HEK293 (cell line): ENCODE data around the gene SIRPB1.
"Not testable (repeated sequence)": the region's sequence is repeated elsewhere in the genome, so short reads cannot be mapped to it uniquely, and the experiment has no call there.

Source experiments
- CTCF ChIA-PET: fragments of 350-600 bp; formaldehyde crosslinking; extraction: SDS; loops from one replicate; lab custom pipeline; 2021; ENCODE audit warnings: antibody characterized with exemption; lab: Yijun Ruan, JAX
- POLR2A ChIA-PET: fragments of 300-600 bp; formaldehyde crosslinking; extraction: SDS; loops from one replicate; lab custom pipeline; 2020; ENCODE audit warnings: antibody characterized with exemption, inconsistent platforms; lab: Yijun Ruan, JAX
- H3K27ac ChIP-seq: fragments of 200-500 bp; sonication (Bioruptor generic); 2 replicates; pipeline ENCODE4 v1.5.1; 2014; ENCODE audit warnings: low read depth, low read length, control low read depth, inconsistent platforms; ENCODE audit errors: extremely low read depth
- H3K36me3 ChIP-seq, 2 experiments: fragments of 200-500 bp in 1 of 2; sonication (Bioruptor generic) in 1 of 2; 1 replicate in 1 of 2; 2 replicates in 1 of 2; pipeline ENCODE4 v1.5.1; 2014 to 2017; ENCODE audit warnings: inconsistent platforms in 2 of 2, low read length in 2 of 2; ENCODE audit not compliant: control insufficient read depth in 2 of 2, insufficient read depth in 1 of 2
- H3K4me1 ChIP-seq: fragments of 200-500 bp; sonication (Bioruptor generic); 2 replicates; pipeline ENCODE4 v1.5.1; 2014; ENCODE audit warnings: mild to moderate bottlenecking, low read length, inconsistent platforms; ENCODE audit not compliant: control insufficient read depth, insufficient read depth
- H3K4me3 ChIP-seq: 2 replicates; pipeline ENCODE4 v1.5.1; 2011; ENCODE audit warnings: low read depth, mild to moderate bottlenecking, control low read depth, low read length, moderate library complexity
- H3K9me3 ChIP-seq: fragments of 200-500 bp; sonication (Bioruptor generic); 2 replicates; pipeline ENCODE4 v1.5.1; 2014; ENCODE audit warnings: low read depth, low read length, inconsistent platforms; ENCODE audit not compliant: control insufficient read depth, insufficient read depth
- BCL11B ChIP-seq: fragments of 450-650 bp; formaldehyde crosslinking; IDR thresholded peaks from 2 replicates; pipeline ENCODE4 v1.5.1; 2016; ENCODE audit warnings: low read depth, missing biosample characterization, missing genetic modification characterization
- FEZF1 ChIP-seq: fragments of 450-650 bp; formaldehyde crosslinking; IDR thresholded peaks from 2 replicates; pipeline ENCODE4 v1.5.1; 2016; ENCODE audit warnings: missing biosample characterization, missing genetic modification characterization
- INSM2 ChIP-seq: fragments of 450-650 bp; formaldehyde crosslinking; IDR thresholded peaks from 2 replicates; pipeline ENCODE4 v1.5.1; 2016; ENCODE audit warnings: missing biosample characterization, missing genetic modification characterization
- KLF16 ChIP-seq: fragments of 450-650 bp; formaldehyde crosslinking; IDR thresholded peaks from 2 replicates; pipeline ENCODE4 v1.5.1; 2017; ENCODE audit warnings: missing biosample characterization, missing genetic modification characterization
- KLF7 ChIP-seq: fragments of 450-650 bp; formaldehyde crosslinking; IDR thresholded peaks from 2 replicates; pipeline ENCODE4 v1.5.1; 2016; ENCODE audit warnings: missing biosample characterization, missing genetic modification characterization, borderline replicate concordance
- SALL2 ChIP-seq: fragments of 450-650 bp; formaldehyde crosslinking; IDR thresholded peaks from 2 replicates; pipeline ENCODE4 v1.5.0; 2017; ENCODE audit warnings: missing biosample characterization, mild to moderate bottlenecking, missing genetic modification characterization, borderline replicate concordance
- YY2 ChIP-seq: fragments of 450-650 bp; formaldehyde crosslinking; IDR thresholded peaks from 2 replicates; pipeline ENCODE4 v1.5.1; 2016; ENCODE audit warnings: missing biosample characterization, missing genetic modification characterization
- ZBTB17 ChIP-seq: fragments of 450-650 bp; formaldehyde crosslinking; IDR thresholded peaks from 2 replicates; pipeline ENCODE4 v1.5.1; 2016; ENCODE audit warnings: missing biosample characterization, missing genetic modification characterization
- ZFHX2 ChIP-seq: fragments of 450-650 bp; formaldehyde crosslinking; conservative IDR thresholded peaks from 2 replicates; pipeline ENCODE4 v1.5.1; 2016; ENCODE audit warnings: missing biosample characterization, missing genetic modification characterization
- ZNF138 ChIP-seq: fragments of 450-650 bp; formaldehyde crosslinking; IDR thresholded peaks from 2 replicates; pipeline ENCODE4 v1.5.1; 2016; ENCODE audit warnings: missing biosample characterization, missing genetic modification characterization, borderline replicate concordance
- ZNF16 ChIP-seq: fragments of 450-650 bp; formaldehyde crosslinking; IDR thresholded peaks from 2 replicates; pipeline ENCODE4 v1.5.1; 2016; ENCODE audit warnings: low read depth, missing biosample characterization, missing genetic modification characterization
- ZNF169 ChIP-seq: fragments of 450-650 bp; formaldehyde crosslinking; IDR thresholded peaks from 2 replicates; pipeline ENCODE4 v1.5.1; 2016; ENCODE audit warnings: missing biosample characterization, missing genetic modification characterization
- ZNF184 ChIP-seq: fragments of 450-650 bp; IDR thresholded peaks from 2 replicates; pipeline ENCODE4 v1.5.1; 2018; ENCODE audit warnings: missing biosample characterization, mild to moderate bottlenecking, missing genetic modification characterization
- ZNF311 ChIP-seq: fragments of 450-650 bp; formaldehyde crosslinking; IDR thresholded peaks from 2 replicates; pipeline ENCODE4 v1.5.1; 2017; ENCODE audit warnings: missing biosample characterization, missing genetic modification characterization, borderline replicate concordance
- ZNF335 ChIP-seq: fragments of 450-650 bp; formaldehyde crosslinking; conservative IDR thresholded peaks from 2 replicates; pipeline ENCODE4 v1.5.1; 2016; ENCODE audit warnings: missing biosample characterization, missing genetic modification characterization
- ZNF350 ChIP-seq: fragments of 450-650 bp; formaldehyde crosslinking; IDR thresholded peaks from 2 replicates; pipeline ENCODE4 v1.5.0; 2017; ENCODE audit warnings: missing biosample characterization, mild to moderate bottlenecking, missing genetic modification characterization
- ZNF354C ChIP-seq: fragments of 450-650 bp; formaldehyde crosslinking; IDR thresholded peaks from 2 replicates; pipeline ENCODE4 v1.5.1; 2016; ENCODE audit warnings: missing biosample characterization, missing genetic modification characterization, low read depth, borderline replicate concordance
- ZNF37A ChIP-seq: fragments of 450-650 bp; IDR thresholded peaks from 2 replicates; pipeline ENCODE4 v1.5.1; 2018; ENCODE audit warnings: missing biosample characterization, missing genetic modification characterization
- ZNF530 ChIP-seq: fragments of 450-650 bp; formaldehyde crosslinking; IDR thresholded peaks from 2 replicates; pipeline ENCODE4 v1.5.1; 2016; ENCODE audit warnings: low read depth, missing biosample characterization, missing genetic modification characterization
- ZNF548 ChIP-seq: fragments of 450-650 bp; formaldehyde crosslinking; IDR thresholded peaks from 2 replicates; pipeline ENCODE4 v1.5.1; 2016; ENCODE audit warnings: missing biosample characterization, missing genetic modification characterization
- ZNF558 ChIP-seq: fragments of 450-650 bp; formaldehyde crosslinking; IDR thresholded peaks from 2 replicates; pipeline ENCODE4 v1.5.1; 2016; ENCODE audit warnings: missing biosample characterization, missing genetic modification characterization
- ZNF629 ChIP-seq: fragments of 450-650 bp; formaldehyde crosslinking; IDR thresholded peaks from 2 replicates; pipeline ENCODE4 v1.5.1; 2017; ENCODE audit warnings: missing biosample characterization, missing genetic modification characterization
- TF ChIP-seq, protein P1 (sequence below): fragments of 450-650 bp; formaldehyde crosslinking; IDR thresholded peaks from 2 replicates; pipeline ENCODE4 v1.5.1; 2016; ENCODE audit warnings: missing biosample characterization, missing genetic modification characterization
- TF ChIP-seq, protein P2 (sequence below): fragments of 450-650 bp; formaldehyde crosslinking; IDR thresholded peaks from 2 replicates; pipeline ENCODE4 v1.5.1; 2016; ENCODE audit warnings: missing biosample characterization, missing genetic modification characterization
- TF ChIP-seq, protein P3 (sequence below): fragments of 450-650 bp; formaldehyde crosslinking; IDR thresholded peaks from 2 replicates; pipeline ENCODE4 v1.5.1; 2016; ENCODE audit warnings: missing biosample characterization, missing genetic modification characterization

Gene SIRPB1

GRCh38 chr20:1579488-1579887 lies 40.3 kb downstream of the SIRPB1 start:
- Histone ChIP-seq H3K36me3 (no peaks in the 10 kb centered on the region), H3K27ac (no peak overlapping the region), H3K4me1 (no peaks in the 10 kb centered on the region), H3K4me3 (no peak overlapping the region), H3K9me3 (no peaks in the 10 kb centered on the region)
- TF ChIP-seq ZBTB17 (tag by site-specific recombination): no peak
- TF ChIP-seq ZFHX2 (tag by site-specific recombination): no peak
- no peak for TF ChIP-seq ZNF548 (tag by site-specific recombination)
- TF ChIP-seq, protein P1, sequence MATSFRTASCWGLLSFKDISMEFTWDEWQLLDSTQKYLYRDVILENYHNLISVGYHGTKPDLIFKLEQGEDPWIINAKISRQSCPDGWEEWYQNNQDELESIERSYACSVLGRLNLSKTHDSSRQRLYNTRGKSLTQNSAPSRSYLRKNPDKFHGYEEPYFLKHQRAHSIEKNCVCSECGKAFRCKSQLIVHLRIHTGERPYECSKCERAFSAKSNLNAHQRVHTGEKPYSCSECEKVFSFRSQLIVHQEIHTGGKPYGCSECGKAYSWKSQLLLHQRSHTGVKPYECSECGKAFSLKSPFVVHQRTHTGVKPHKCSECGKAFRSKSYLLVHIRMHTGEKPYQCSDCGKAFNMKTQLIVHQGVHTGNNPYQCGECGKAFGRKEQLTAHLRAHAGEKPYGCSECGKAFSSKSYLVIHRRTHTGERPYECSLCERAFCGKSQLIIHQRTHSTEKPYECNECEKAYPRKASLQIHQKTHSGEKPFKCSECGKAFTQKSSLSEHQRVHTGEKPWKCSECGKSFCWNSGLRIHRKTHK: no peak
- TF ChIP-seq BCL11B (tag by site-specific recombination): no peak
- no peak for TF ChIP-seq SALL2 (tag by site-specific recombination)
- TF ChIP-seq, protein P2, sequence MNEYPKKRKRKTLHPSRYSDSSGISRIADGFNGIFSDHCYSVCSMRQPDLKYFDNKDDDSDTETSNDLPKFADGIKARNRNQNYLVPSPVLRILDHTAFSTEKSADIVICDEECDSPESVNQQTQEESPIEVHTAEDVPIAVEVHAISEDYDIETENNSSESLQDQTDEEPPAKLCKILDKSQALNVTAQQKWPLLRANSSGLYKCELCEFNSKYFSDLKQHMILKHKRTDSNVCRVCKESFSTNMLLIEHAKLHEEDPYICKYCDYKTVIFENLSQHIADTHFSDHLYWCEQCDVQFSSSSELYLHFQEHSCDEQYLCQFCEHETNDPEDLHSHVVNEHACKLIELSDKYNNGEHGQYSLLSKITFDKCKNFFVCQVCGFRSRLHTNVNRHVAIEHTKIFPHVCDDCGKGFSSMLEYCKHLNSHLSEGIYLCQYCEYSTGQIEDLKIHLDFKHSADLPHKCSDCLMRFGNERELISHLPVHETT (tag by site-specific recombination): no peak
- TF ChIP-seq YY2 (tag by site-specific recombination): no peak
- TF ChIP-seq ZNF138 (tag by site-specific recombination): no peak
- ChIA-PET CTCF (no interaction called here), POLR2A (no interaction called here)

DNA sequence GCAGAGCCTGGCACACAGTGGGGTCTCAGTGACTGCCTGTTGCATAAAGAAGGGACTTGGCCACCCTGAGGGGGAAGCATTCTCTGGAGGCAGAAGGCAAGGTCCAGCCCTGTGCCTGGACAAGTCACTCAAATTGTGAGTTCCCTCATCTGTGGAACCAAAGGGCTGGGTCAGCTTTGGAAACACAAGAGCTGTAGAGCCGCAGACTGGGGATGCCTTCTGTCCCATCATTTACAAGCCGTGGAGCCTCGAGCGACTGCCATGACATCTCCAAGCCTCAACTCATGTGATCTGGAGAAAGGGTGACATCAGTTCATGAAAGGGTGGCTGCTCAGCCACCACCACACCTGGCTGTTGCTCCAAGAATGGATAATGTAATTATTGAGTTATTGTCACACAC lies 41.9 kb downstream of the SIRPB1 start:
- Histone ChIP-seq H3K4me1 (no peaks in the 10 kb centered on the region), H3K36me3 (no peaks in the 10 kb centered on the region), H3K9me3 (no peaks in the 10 kb centered on the region), H3K27ac (no peak overlapping the region), H3K4me3 (no peak overlapping the region)
- ChIA-PET POLR2A (no interaction called here), CTCF (interaction anchor here (0.6 kb wide), 1 partner anchor 88 kb away, joined by 3 read pairs; no protein-coding TSS in a partner anchor)
- no peak for TF ChIP-seq KLF16
- no peak for TF ChIP-seq ZNF350 (tag by site-specific recombination)
- no peak for TF ChIP-seq ZNF16 (tag by site-specific recombination)
- TF ChIP-seq, protein P3, sequence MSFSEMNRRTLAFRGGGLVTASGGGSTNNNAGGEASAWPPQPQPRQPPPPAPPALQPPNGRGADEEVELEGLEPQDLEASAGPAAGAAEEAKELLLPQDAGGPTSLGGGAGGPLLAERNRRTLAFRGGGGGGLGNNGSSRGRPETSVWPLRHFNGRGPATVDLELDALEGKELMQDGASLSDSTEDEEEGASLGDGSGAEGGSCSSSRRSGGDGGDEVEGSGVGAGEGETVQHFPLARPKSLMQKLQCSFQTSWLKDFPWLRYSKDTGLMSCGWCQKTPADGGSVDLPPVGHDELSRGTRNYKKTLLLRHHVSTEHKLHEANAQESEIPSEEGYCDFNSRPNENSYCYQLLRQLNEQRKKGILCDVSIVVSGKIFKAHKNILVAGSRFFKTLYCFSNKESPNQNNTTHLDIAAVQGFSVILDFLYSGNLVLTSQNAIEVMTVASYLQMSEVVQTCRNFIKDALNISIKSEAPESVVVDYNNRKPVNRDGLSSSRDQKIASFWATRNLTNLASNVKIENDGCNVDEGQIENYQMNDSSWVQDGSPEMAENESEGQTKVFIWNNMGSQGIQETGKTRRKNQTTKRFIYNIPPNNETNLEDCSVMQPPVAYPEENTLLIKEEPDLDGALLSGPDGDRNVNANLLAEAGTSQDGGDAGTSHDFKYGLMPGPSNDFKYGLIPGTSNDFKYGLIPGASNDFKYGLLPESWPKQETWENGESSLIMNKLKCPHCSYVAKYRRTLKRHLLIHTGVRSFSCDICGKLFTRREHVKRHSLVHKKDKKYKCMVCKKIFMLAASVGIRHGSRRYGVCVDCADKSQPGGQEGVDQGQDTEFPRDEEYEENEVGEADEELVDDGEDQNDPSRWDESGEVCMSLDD (tag by site-specific recombination): no peak
- no peak for TF ChIP-seq KLF7 (tag by site-specific recombination)
- no peak for TF ChIP-seq ZNF335 (tag by site-specific recombination)
- no peak for TF ChIP-seq ZNF530 (tag by site-specific recombination)
- no peak for TF ChIP-seq ZNF37A (tag by site-specific recombination)
- TF ChIP-seq ZNF311 (tag by site-specific recombination): no peak
- no peak for TF ChIP-seq ZNF629 (tag by site-specific recombination)
- no peak for TF ChIP-seq ZNF184
- no peak for TF ChIP-seq ZNF558 (tag by site-specific recombination)
- TF ChIP-seq ZNF354C: no peak
- TF ChIP-seq INSM2 (tag by site-specific recombination): no peak
- no peak for TF ChIP-seq ZNF169 (tag by site-specific recombination)
- TF ChIP-seq FEZF1 (tag by site-specific recombination): no peak

- H3K27ac ChIP-seq, H3K4me3 ChIP-seq, H3K36me3 ChIP-seq, CTCF ChIA-PET, POLR2A ChIA-PET, H3K9me3 ChIP-seq, H3K4me1 ChIP-seq: not testable (repeated sequence)
These were observed 42.5 kb downstream of the SIRPB1 start for GRCh38 chr20:1577313-1577712.
